Measurements from ENCODE around the gene VPS37C. TPM values are rescaled to one million over a fixed set of nuclear protein-coding genes. Genes with fewer than 3 reads are reported as not detected.

Gene VPS37C
- total RNA-seq, 1 experiment from 2014 or later = 23.1 TPM

GRCh38 chr11:61089806-61090491, 71.3 kb downstream of the VPS37C start:
- Histone ChIP-seq H3K27ac (ENCODE audit: low read depth, low read length) (no peak overlapping the region), H3K79me2 (ENCODE audit: insufficient read depth, low read length) (no peaks in the 10 kb centered on the region), H3K36me3 (ENCODE audit: control insufficient read depth in 1 of 2, insufficient read depth in 2 of 2, low read length in 2 of 2) (no peaks in the 10 kb centered on the region), H3K4me1 (ENCODE audit: control insufficient read depth in 1 of 2, insufficient read depth in 2 of 2, low read length in 2 of 2) (peaks cover 0 to 6% of the 10 kb centered on the region in 2 experiments; a peak in 2 of 4 replicates), H3K27me3 (ENCODE audit: insufficient read depth, low read length) (no peaks in the 10 kb centered on the region), H3K9ac (ENCODE audit: low read length) (no peak overlapping the region), H4K20me1 (ENCODE audit: insufficient read depth) (no peaks in the 10 kb centered on the region), H3K9me3 (ENCODE audit: control insufficient read depth in 1 of 2, insufficient read depth in 1 of 2, low read depth in 1 of 2, low read length in 2 of 2) (no peaks in the 10 kb centered on the region), H3K4me3 (replicated peaks in 1 of 2; ENCODE audit: low read depth in 1 of 2, low read length in 2 of 2) (no peak overlapping the region), H3K4me2 (ENCODE audit: low read length) (no peak overlapping the region), H2AFZ (ENCODE audit: low read depth, low read length, poor library complexity, severe bottlenecking) (no peak overlapping the region), H3K9me2 (ENCODE audit: insufficient read depth) (no peaks in the 10 kb centered on the region)
- CTCF ChIA-PET = no interaction called here
- DNase-seq (ENCODE audit: low read depth, low spot score) (no peak), ATAC-seq (no peak)
- POLR2A ChIA-PET = no interaction called here
- intact Hi-C loops (cut with micrococcal nuclease) = no loop called here
- TF ChIP-seq REST (IDR thresholded peaks at IDR 0.05; ENCODE audit: low read depth) = no peak
- TF ChIP-seq RAD21 (IDR thresholded peaks at IDR 0.05; ENCODE audit: low read depth) = no peak
- TF ChIP-seq EGR1 (IDR thresholded peaks at IDR 0.05; ENCODE audit: low read depth) = no peak
- TF ChIP-seq FOSL1 (IDR thresholded peaks at IDR 0.05; ENCODE audit: low read depth) = no peak
- TF ChIP-seq ATF3 (IDR thresholded peaks at IDR 0.05) = no peak
- TF ChIP-seq ZFX (IDR thresholded peaks at IDR 0.05) = no peak
- TF ChIP-seq POLR2A (IDR thresholded peaks at IDR 0.05; ENCODE audit: borderline replicate concordance, extremely low read depth, insufficient read depth, insufficient read length) = no peak
- no peak for TF ChIP-seq ZBTB33 (IDR thresholded peaks at IDR 0.05; ENCODE audit: extremely low read depth, insufficient replicate concordance, low read length)
- no peak for TF ChIP-seq MAX (IDR thresholded peaks at IDR 0.05)
- TF ChIP-seq EZH2phosphoT487 (IDR thresholded peaks at IDR 0.05; ENCODE audit: borderline replicate concordance) = no peak
- no peak for TF ChIP-seq JUND (IDR thresholded peaks at IDR 0.05)
- no peak for TF ChIP-seq CEBPB (IDR thresholded peaks at IDR 0.05; ENCODE audit: low read depth)
- TF ChIP-seq CTCF (IDR thresholded peaks at IDR 0.05 in 2 of 3, conservative IDR thresholded peaks at IDR 0.05 in 1 of 3; ENCODE audit: borderline replicate concordance in 1 of 3, insufficient read depth in 1 of 3, low read depth in 2 of 3, low read length in 2 of 3) = no peak
- TF ChIP-seq YY1 (IDR thresholded peaks at IDR 0.05; ENCODE audit: extremely low read depth, insufficient replicate concordance, low read depth, low read length) = no peak
- no peak for TF ChIP-seq ZNF274 (IDR thresholded peaks at IDR 0.05; ENCODE audit: low read depth, low read length)
- TF ChIP-seq ELF1 (IDR thresholded peaks at IDR 0.05; ENCODE audit: borderline replicate concordance, low read depth) = no peak
- TF ChIP-seq POLR2AphosphoS5 (IDR thresholded peaks at IDR 0.05; ENCODE audit: low read depth, low read length) = no peak
- TF ChIP-seq SIN3A (IDR thresholded peaks at IDR 0.05; ENCODE audit: low read depth) = no peak
- no peak for TF ChIP-seq CBX3 (IDR thresholded peaks at IDR 0.05; ENCODE audit: low read depth)
- RAD21 ChIA-PET (ENCODE audit: low non-redundant PET in 1 of 2, low total read pairs in 2 of 2, uncharacterized antibody in 2 of 2, unreplicated experiment in 2 of 2) = no interaction called here
- BruUV-seq (replicated peaks) = no TSS peak

All from HCT116 (cell line).